B cell (primary cell): ENCODE measurements around the gene PFN1. TPM values are rescaled to one million over a fixed set of nuclear protein-coding genes. Genes with fewer than 3 reads are reported as not detected.

Experiments used
- ATAC-seq: fragments of 200-7000 bp; cut with Tn5 transposase; one replicate; pipeline ENCODE4 v1.10.0; 2021; ENCODE audit warnings: low read depth, mild to moderate bottlenecking, moderate number of reproducible peaks, moderate library complexity
- CTCF ChIA-PET: fragments of 350-600 bp; sonication (Branson Sonifier 250); formaldehyde crosslinking; loops from one replicate; lab custom pipeline; 2021; ENCODE audit warnings: antibody characterized with exemption, inconsistent platforms; lab: Charles Lee
- POLR2A ChIA-PET: fragments of 350-600 bp; sonication (Branson Sonifier 250); formaldehyde crosslinking; loops from one replicate; lab custom pipeline; 2021; ENCODE audit warnings: antibody characterized with exemption; lab: Charles Lee
- DNase-seq: peaks from one replicate; pipeline ENCODE4 v3.0.0; 2013
- H2AFZ ChIP-seq: 2 replicates; pipeline ENCODE4 v1.6.1; 2012; ENCODE audit warnings: mild to moderate bottlenecking, low read depth, low read length; ENCODE audit not compliant: insufficient read depth, poor library complexity, severe bottlenecking
- H3K27ac ChIP-seq, 2 donors: 1 replicate in 1 of 2; 2 replicates in 1 of 2; pipeline ENCODE4 v1.5.1; 2012 to 2013; ENCODE audit warnings: low read length in 2 of 2, mild to moderate bottlenecking in 2 of 2, moderate library complexity in 1 of 2
- H3K27me3 ChIP-seq, 4 experiments: fragments of 200-600 bp in 1 of 4; sonication (generic) in 1 of 4; replicated peaks in 1 of 4; 1 replicate in 2 of 4; 2 replicates in 2 of 4; pipeline versions ENCODE4 v1.6.1 to v1.7.0; 2013 to 2016; ENCODE audit warnings: low read length in 3 of 4, mild to moderate bottlenecking in 2 of 4, mixed read lengths in 1 of 4, moderate library complexity in 1 of 4; ENCODE audit not compliant: insufficient read depth in 4 of 4, control insufficient read depth in 3 of 4; ENCODE audit errors: control extremely low read depth in 1 of 4
- H3K36me3 ChIP-seq, 2 experiments: replicated peaks in 1 of 2; 1 replicate in 1 of 2; 2 replicates in 1 of 2; pipeline versions ENCODE4 v1.6.1 to v1.7.1; 2013; ENCODE audit warnings: low read length in 1 of 2; ENCODE audit not compliant: insufficient read depth in 2 of 2, control insufficient read depth in 1 of 2; ENCODE audit errors: control extremely low read depth in 1 of 2, extremely low read depth in 1 of 2
- H3K4me1 ChIP-seq, 2 donors: fragments of 200-600 bp in 1 of 2; sonication (generic) in 1 of 2; 1 replicate in 1 of 2; 2 replicates in 1 of 2; pipeline versions ENCODE4 v1.5.1 to v1.6.1; 2013 to 2017; ENCODE audit warnings: low read length in 2 of 2; ENCODE audit not compliant: control insufficient read depth in 2 of 2, insufficient read depth in 2 of 2
- H3K4me2 ChIP-seq: replicated peaks from 2 replicates; pipeline ENCODE3; 2012; ENCODE audit warnings: mild to moderate bottlenecking, low read depth, low read length; ENCODE audit not compliant: poor library complexity, severe bottlenecking
- H3K4me3 ChIP-seq, 5 experiments: fragments of 200-600 bp in 1 of 5; sonication (generic) in 1 of 5; 1 replicate in 3 of 5; 2 replicates in 2 of 5; pipeline versions ENCODE4 v1.5.1 to v1.7.0; 2011 to 2016; ENCODE audit warnings: low read length in 4 of 5, mild to moderate bottlenecking in 4 of 5, low read depth in 2 of 5, control low read depth in 1 of 5, moderate library complexity in 1 of 5; ENCODE audit not compliant: insufficient read depth in 1 of 5; ENCODE audit errors: control extremely low read depth in 1 of 5, extremely low read depth in 1 of 5
- H3K79me2 ChIP-seq: fragments of 200-600 bp; sonication (generic); one replicate; pipeline ENCODE4 v1.6.0; 2016; ENCODE audit warnings: low read length; ENCODE audit not compliant: control insufficient read depth, insufficient read depth
- H3K9ac ChIP-seq: fragments of 200-600 bp; sonication (generic); 2 replicates; pipeline ENCODE4 v1.6.1; 2017; ENCODE audit warnings: mild to moderate bottlenecking, low read length, moderate library complexity
- H3K9me3 ChIP-seq, 3 donors: one replicate each; pipeline versions ENCODE4 v1.6.1 to v1.7.1; 2013; ENCODE audit warnings: low read length in 2 of 3; ENCODE audit not compliant: control insufficient read depth in 2 of 3, insufficient read depth in 1 of 3; ENCODE audit errors: control extremely low read depth in 1 of 3
- H4K20me1 ChIP-seq: 2 replicates; pipeline ENCODE4 v1.6.0; 2012; ENCODE audit warnings: mild to moderate bottlenecking, low read length; ENCODE audit not compliant: insufficient read depth, control insufficient read depth, poor library complexity, severe bottlenecking
- H3K27ac Mint-ChIP-seq: one replicate; pipeline ENCODE4 v1.8.0; 2021; ENCODE audit warnings: mixed read lengths
- H3K27me3 Mint-ChIP-seq: one replicate; pipeline ENCODE4 v1.8.0; 2021; ENCODE audit warnings: mixed read lengths
- H3K4me1 Mint-ChIP-seq: one replicate; pipeline ENCODE4 v1.8.0; 2021; ENCODE audit warnings: mixed read lengths
- H3K4me3 Mint-ChIP-seq: one replicate; pipeline ENCODE4 v1.8.0; 2021; ENCODE audit warnings: mixed read lengths
- H3K9me3 Mint-ChIP-seq: one replicate; pipeline ENCODE4 v1.8.0; 2022; ENCODE audit warnings: mixed read lengths; ENCODE audit not compliant: insufficient read depth
- CTCF ChIP-seq: fragments of 200-600 bp; IDR thresholded peaks from one replicate; pipeline ENCODE4 v1.8.0; 2022; ENCODE audit warnings: antibody characterized with exemption, mild to moderate bottlenecking
- EZH2 ChIP-seq: IDR thresholded peaks from 2 replicates; pipeline ENCODE4 v1.6.1; 2012; ENCODE audit warnings: borderline replicate concordance, low read depth, mild to moderate bottlenecking, moderate library complexity, low read length; ENCODE audit not compliant: insufficient read depth, poor library complexity, severe bottlenecking
- WGBS: methylation state at CpG from one replicate; pipeline ENCODE4 v1.1.5; 2013; ENCODE audit warnings: missing lambda C conversion rate; ENCODE audit not compliant: insufficient coverage; 5-methylcytosine and 5-hydroxymethylcytosine counted together
- intact Hi-C: fragments of 100-400 bp; cut with micrococcal nuclease; formaldehyde crosslinking; loops from one replicate; pipeline ENCODE4 v1.10.0; 2022
- polyA plus RNA-seq: library from polyadenylated mRNA; depleted of rRNA; stranded (reverse); fragments of >200 nt; gene quantifications from 2 replicates; pipeline ENCODE4 v1.2.3, GENCODE V29; 2012
- total RNA-seq, 2 donors: library from RNA; stranded (reverse); fragments of 120-200 nt in 1 of 2; gene quantifications; 1 replicate in 1 of 2; 2 replicates in 1 of 2; pipeline versions ENCODE4 v1.2.3 to v1.2.4, GENCODE V29; 2013 to 2022

Gene PFN1
- total and polyA plus RNA-seq, 2 donors (not counting 1 experiment from before 2014, with no cell fraction given) = 330 to 609 TPM

GRCh38 chr17:4965311-4965986 lies 17.1 kb upstream of the PFN1 start:
- TF ChIP-seq EZH2 (no peak), CTCF (no peak)
- Mint-ChIP-seq H3K27ac (peak overlapping the region; percentile 72), H3K4me1 (peaks cover 13% of the 10 kb centered on the region), H3K9me3 (no peaks in the 10 kb centered on the region), H3K4me3 (peak overlapping the region; percentile 66), H3K27me3 (no peaks in the 10 kb centered on the region)
- no peak overlapping the region for H3K4me2 ChIP-seq
- H3K4me3 ChIP-seq = no peak overlapping the region
- no peak overlapping the region for H3K9ac ChIP-seq
- 98% methylated on average over 11 of the region's 15 CpGs for WGBS
- no peaks in the 10 kb centered on the region for H3K27me3 ChIP-seq
- peaks cover 17 to 22% of the 10 kb centered on the region in 2 donors for H3K4me1 ChIP-seq
- ATAC-seq (no peak), DNase-seq (no peak)
- POLR2A ChIA-PET = interaction anchor here (0.6 to 4.7 kb wide), 3 partner anchors 17 to 234 kb away, joined by 6 to 81 read pairs (median 25); partner anchors contain the start of genes PFN1, RNF167 and SLC25A11
- peaks cover 0 to 7% of the 10 kb centered on the region in 2 experiments for H3K36me3 ChIP-seq
- intact Hi-C loops = loop anchor here (5.0 kb wide), 1 partner anchor 52 kb away; no protein-coding TSS in a partner anchor
- no peak overlapping the region for H2AFZ ChIP-seq
- no peak overlapping the region for H3K27ac ChIP-seq
- peaks cover 26% of the 10 kb centered on the region for H3K79me2 ChIP-seq
- no peaks in the 10 kb centered on the region for H4K20me1 ChIP-seq
- CTCF ChIA-PET = interaction anchor here (0.8 to 2.8 kb wide), 7 partner anchors 14 to 65 kb away, joined by 3 to 24 read pairs (median 5); partner anchors contain the start of genes CAMTA2, PFN1, RNF167 and SLC25A11
- no peaks in the 10 kb centered on the region for H3K9me3 ChIP-seq

GRCh38 chr17:4960279-4960922 lies 12.1 kb upstream of the PFN1 start:
- H3K9ac ChIP-seq = no peak overlapping the region
- Mint-ChIP-seq H3K27me3 (no peaks in the 10 kb centered on the region), H3K27ac (no peak overlapping the region), H3K4me3 (no peak overlapping the region), H3K4me1 (peaks cover 3% of the 10 kb centered on the region), H3K9me3 (no peaks in the 10 kb centered on the region)
- no peaks in the 10 kb centered on the region for H3K27me3 ChIP-seq
- POLR2A ChIA-PET = interaction anchor here (1.3 kb wide), 1 partner anchor 56 kb away, joined by 3 read pairs; no protein-coding TSS in a partner anchor
- CTCF ChIA-PET = no interaction called here
- WGBS = 91% methylated on average over 4 of the region's 9 CpGs
- no peak overlapping the region for H3K27ac ChIP-seq
- TF ChIP-seq CTCF = no peak
- TF ChIP-seq EZH2 = no peak
- no peaks in the 10 kb centered on the region for H3K4me1 ChIP-seq
- no peak overlapping the region for H3K4me2 ChIP-seq
- H4K20me1 ChIP-seq = no peaks in the 10 kb centered on the region
- no peaks in the 10 kb centered on the region for H3K9me3 ChIP-seq
- H2AFZ ChIP-seq = no peak overlapping the region
- intact Hi-C loops = no loop called here
- peaks cover 0 to 21% of the 10 kb centered on the region in 2 experiments for H3K36me3 ChIP-seq
- peaks cover 8% of the 10 kb centered on the region for H3K79me2 ChIP-seq
- no peak overlapping the region for H3K4me3 ChIP-seq
- DNase-seq (no peak), ATAC-seq (no peak)
